Mucosa of descending colon (tissue), 3 donors: ENCODE measurements around the gene SMG7. TPM values are rescaled to one million over a fixed set of nuclear protein-coding genes. Genes with fewer than 3 reads are reported as not detected.

Experiments
- ATAC-seq: fragments of 200-7000 bp; cut with Tn5 transposase; one replicate; pipeline ENCODE4 v1.9.1; 2020; ENCODE audit warnings: mild to moderate bottlenecking, moderate library complexity
- DNase-seq, 3 donors: peaks; one replicate each; pipeline ENCODE4 v3.0.0-alpha.2; 2020
- H3K36me3 ChIP-seq: fragments of 200-600 bp; one replicate; pipeline ENCODE4 v1.8.0; 2021; ENCODE audit warnings: low read depth, mild to moderate bottlenecking
- H3K4me1 ChIP-seq: fragments of 200-600 bp; one replicate; pipeline ENCODE4 v1.8.0; 2021; ENCODE audit warnings: low read depth, mild to moderate bottlenecking
- H3K4me3 ChIP-seq: fragments of 200-600 bp; one replicate; pipeline ENCODE4 v1.8.0; 2021; ENCODE audit warnings: mild to moderate bottlenecking
- H3K9me3 ChIP-seq: fragments of 200-600 bp; one replicate; pipeline ENCODE4 v1.8.0; 2021; ENCODE audit warnings: mild to moderate bottlenecking
- CTCF ChIP-seq: fragments of 200-600 bp; IDR thresholded peaks from one replicate; pipeline ENCODE4 v1.8.0; 2022; ENCODE audit warnings: antibody characterized with exemption, mild to moderate bottlenecking
- intact Hi-C, 2 donors: fragments of 100-400 bp; cut with DNase I in 1 of 2; cut with micrococcal nuclease in 1 of 2; formaldehyde crosslinking; loops; one replicate each; pipeline versions ENCODE4 v1.11.0 to v1.11.1; 2022; cut with DNase I, micrococcal nuclease
- total RNA-seq, 3 donors: library from RNA; stranded (reverse); fragmentation: NEBNext Ultra II Directional in 2 of 3; extraction: Animal tissue kit (Norgen Biotek cat#: 25700) in 2 of 3; gene quantifications; one replicate each; pipeline versions ENCODE4 v1.2.1 to v1.2.4, GENCODE V29; 2021 to 2023
- donor health status: DM: no; HTN: no; CAD: no; lungs with moderate emphysema.
- donor health status: DM: no; HTN: no; CAD: no.
- donor health status: DM: no; HTN: yes; CAD: no.

SMG7 gene
- total RNA-seq, 3 donors from 2014 or later = 62.7 to 69.9 (median 66.4) TPM

GRCh38 chr1:183444243-183444642 lies 28.1 kb upstream of the SMG7 start:
- Histone ChIP-seq H3K36me3 (no peaks in the 10 kb centered on the region), H3K9me3 (no peaks in the 10 kb centered on the region), H3K4me1 (no peaks in the 10 kb centered on the region), H3K4me3 (no peak overlapping the region)
- intact Hi-C loops = no loop called here
- ATAC-seq = no peak
- TF ChIP-seq CTCF = no peak
- DNase-seq = no peak

DNA sequence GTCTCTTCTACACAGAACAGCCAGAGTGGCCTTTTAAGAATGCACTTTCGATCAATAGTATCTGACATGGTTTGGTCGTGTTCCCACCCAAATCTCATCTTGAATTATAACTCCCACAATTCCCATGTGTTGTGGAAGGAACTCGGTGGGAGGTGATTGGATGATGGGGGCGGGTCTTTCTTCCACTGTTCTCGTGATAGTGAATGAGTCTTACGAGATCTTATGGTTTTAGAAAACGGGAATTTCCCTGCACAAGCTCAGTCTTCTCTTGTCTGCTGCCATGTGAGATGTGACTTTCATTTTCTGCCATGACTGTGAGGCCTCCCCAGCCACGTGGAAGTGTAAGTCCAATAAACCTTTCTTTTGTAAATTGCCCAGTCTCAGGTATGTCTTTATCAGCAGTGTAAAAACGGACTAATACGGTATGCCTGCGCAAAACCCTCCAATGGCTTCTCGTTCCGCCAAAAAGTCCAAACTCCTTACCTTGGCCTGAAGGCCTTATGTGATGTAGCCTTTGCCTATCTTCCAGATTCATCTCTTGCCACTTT lies 23.0 kb upstream of the SMG7 start:
- TF ChIP-seq CTCF = no peak

DNA sequence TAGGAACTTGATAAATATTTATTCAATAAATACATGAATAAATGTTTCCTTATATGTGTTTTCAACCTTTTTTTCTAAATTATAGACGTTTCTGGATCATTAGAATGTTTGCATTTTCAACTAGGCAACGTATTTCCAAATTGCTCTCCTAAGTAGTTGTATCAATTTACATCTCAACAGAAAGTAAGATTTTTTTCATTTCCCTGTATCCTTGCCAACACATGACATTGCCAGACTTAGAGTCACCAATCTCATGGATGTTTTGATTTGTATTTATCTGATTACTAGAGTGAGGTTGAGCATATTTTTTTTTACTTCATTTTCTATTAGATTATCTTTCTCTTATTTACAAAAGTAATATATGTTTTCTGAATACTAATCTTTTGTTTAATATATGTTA lies 22.2 kb upstream of the SMG7 start:
- H3K36me3 ChIP-seq = no peaks in the 10 kb centered on the region
- TF ChIP-seq CTCF = no peak
- no peak for DNase-seq
- no peaks in the 10 kb centered on the region for H3K9me3 ChIP-seq
- no peak for ATAC-seq
- intact Hi-C loops = no loop called here
- no peak overlapping the region for H3K4me3 ChIP-seq
- no peaks in the 10 kb centered on the region for H3K4me1 ChIP-seq

More for the DNA sequence above, 23.0 kb upstream of the SMG7 start:
- H3K9me3 ChIP-seq = no peaks in the 10 kb centered on the region
- no peak overlapping the region for H3K4me3 ChIP-seq
- intact Hi-C loops = no loop called here
- H3K4me1 ChIP-seq = no peaks in the 10 kb centered on the region
- no peak for DNase-seq
- ATAC-seq = no peak
- no peaks in the 10 kb centered on the region for H3K36me3 ChIP-seq

- H3K36me3 ChIP-seq = no peaks in the 10 kb centered on the region
- no peak overlapping the region for H3K4me3 ChIP-seq
- ATAC-seq (peak; percentile 31), DNase-seq (no peak)
- no peaks in the 10 kb centered on the region for H3K9me3 ChIP-seq
- no peaks in the 10 kb centered on the region for H3K4me1 ChIP-seq
- intact Hi-C loops = no loop called here
- no peak for TF ChIP-seq CTCF
Measured at GRCh38 chr1:183454377-183454776, 17.9 kb upstream of the SMG7 start.

DNA sequence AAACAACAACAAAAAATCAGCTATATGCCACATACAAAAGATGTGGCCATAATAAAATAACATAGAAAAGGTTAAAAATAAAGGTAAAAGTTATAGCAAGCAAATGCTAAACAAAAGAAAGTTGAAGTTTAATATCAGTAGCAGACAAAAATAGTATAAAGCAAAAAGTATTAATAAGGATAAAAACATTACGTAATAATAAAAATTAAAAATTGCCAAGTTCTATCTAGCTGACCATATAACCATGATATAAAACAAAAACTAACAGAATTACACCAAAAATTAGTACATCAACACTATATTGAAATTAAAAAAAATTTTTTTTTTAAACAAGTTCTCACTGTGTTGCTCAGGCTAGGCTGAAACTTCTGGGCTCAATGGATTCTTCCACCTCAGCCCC lies 15.5 kb upstream of the SMG7 start:
- ATAC-seq = no peak
- Histone ChIP-seq H3K9me3 (no peaks in the 10 kb centered on the region), H3K4me1 (no peaks in the 10 kb centered on the region), H3K4me3 (no peak overlapping the region), H3K36me3 (no peaks in the 10 kb centered on the region)
- TF ChIP-seq CTCF = no peak
- DNase-seq = no peak
- intact Hi-C loops = no loop called here

DNA sequence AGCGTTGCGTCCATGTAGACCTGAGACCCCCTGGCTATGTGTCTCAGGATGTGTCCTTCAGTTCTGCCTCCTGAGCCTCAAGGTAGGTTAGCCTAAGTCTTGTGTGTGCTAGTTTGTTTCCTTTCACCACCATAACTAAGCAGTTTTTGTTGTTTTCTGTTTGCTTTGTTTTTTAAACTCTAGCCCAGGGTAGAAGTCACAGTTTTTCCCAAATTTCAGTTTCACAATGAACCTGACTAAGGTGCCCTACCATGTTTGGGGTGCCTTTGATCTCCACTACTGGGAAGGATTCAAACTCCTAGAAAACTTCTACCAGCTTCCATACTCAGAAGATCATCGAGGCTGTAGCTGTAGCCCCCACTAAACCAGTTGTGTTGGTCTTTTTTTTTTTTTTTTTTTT lies 14.8 kb upstream of the SMG7 start:
- DNase-seq (no peak), ATAC-seq (no peak)
- Histone ChIP-seq H3K9me3 (no peaks in the 10 kb centered on the region), H3K4me3 (no peak overlapping the region), H3K36me3 (no peaks in the 10 kb centered on the region), H3K4me1 (no peaks in the 10 kb centered on the region)
- no peak for TF ChIP-seq CTCF
- intact Hi-C loops = no loop called here
